GM12878 (cell line): Measurements from ENCODE around the gene CD70. TPM values are rescaled to one million over a fixed set of nuclear protein-coding genes. Genes with fewer than 3 reads are reported as not detected.

Experiments
- ATAC-seq: fragments of 200-7000 bp; cut with Tn5 transposase; 3 replicates; pipeline ENCODE4 v1.9.1; 2020; ENCODE audit warnings: mild to moderate bottlenecking, moderate library complexity
- BruUV-seq: library from RNA; stranded (reverse); fragments of 400-500 nt; replicated peaks from 2 replicates; lab custom pipeline; 2021; lab: Mats Ljungman, UMichigan
- CTCF ChIA-PET: fragments of 300-600 bp; sonication (Branson Sonifier 250); formaldehyde crosslinking; extraction: SDS; loops from one replicate; lab custom pipeline; 2021; ENCODE audit warnings: inconsistent platforms; lab: Yijun Ruan, JAX
- POLR2A ChIA-PET: fragments of 350-600 bp; formaldehyde crosslinking; extraction: SDS; loops from one replicate; lab custom pipeline; 2021; ENCODE audit warnings: inconsistent platforms; lab: Charles Lee
- RAD21 ChIA-PET: fragments of 300-600 bp; sonication (Branson Sonifier 250); formaldehyde crosslinking; loops from one replicate; lab custom pipeline; 2023; ENCODE audit warnings: antibody characterized with exemption; ENCODE audit not compliant: unreplicated experiment; lab: Charles Lee
- SMC1A ChIA-PET: fragments of 300-600 bp; sonication (Branson Sonifier 250); formaldehyde crosslinking; loops from one replicate; lab custom pipeline; 2023; ENCODE audit not compliant: unreplicated experiment, uncharacterized antibody; lab: Charles Lee
- DNase-seq: peaks from one replicate; pipeline ENCODE4 v3.0.0-alpha.2; 2011; ENCODE audit warnings: low read depth, low spot score
- FAIRE-seq: peaks from 3 replicates; lab custom pipeline; 2011; peaks lifted over from hg19 to GRCh38; lab: Jason Lieb, UNC
- H2AFZ ChIP-seq: 2 replicates; pipeline ENCODE4 v1.6.0; 2011; ENCODE audit warnings: low read depth, low read length, control low read depth; ENCODE audit not compliant: control insufficient read depth
- H3K27ac ChIP-seq: 2 replicates; pipeline ENCODE4 v1.5.1; 2011; ENCODE audit warnings: control low read depth; ENCODE audit not compliant: control insufficient read depth, insufficient read depth
- H3K27me3 ChIP-seq, 2 experiments: replicated peaks in 1 of 2; 2 replicates each; pipeline versions ENCODE4 v1.6.0 to v1.6.1; 2011; ENCODE audit warnings: low read length in 1 of 2; ENCODE audit not compliant: control insufficient read depth in 2 of 2, insufficient read depth in 2 of 2
- H3K36me3 ChIP-seq, 2 experiments: 2 replicates each; pipeline ENCODE4 v1.5.1; 2011; ENCODE audit warnings: low read length in 1 of 2; ENCODE audit not compliant: control insufficient read depth in 2 of 2, insufficient read depth in 2 of 2
- H3K4me1 ChIP-seq: 2 replicates; pipeline ENCODE4 v1.6.1; 2011; ENCODE audit warnings: mild to moderate bottlenecking, low read length, moderate library complexity, mixed read lengths; ENCODE audit not compliant: control insufficient read depth, insufficient read depth
- H3K4me2 ChIP-seq: 2 replicates; pipeline ENCODE4 v1.6.0; 2011; ENCODE audit warnings: control low read depth; ENCODE audit not compliant: control insufficient read depth, insufficient read depth
- H3K4me3 ChIP-seq: fragments of 200-600 bp; sonication (generic); 2 replicates; pipeline ENCODE4 v1.5.1; 2016
- H3K79me2 ChIP-seq: 2 replicates; pipeline ENCODE4 v1.6.0; 2011; ENCODE audit warnings: low read length; ENCODE audit not compliant: control insufficient read depth, insufficient read depth
- H3K9ac ChIP-seq: 2 replicates; pipeline ENCODE4 v1.8.0; 2011; ENCODE audit warnings: low read length, control low read depth, mixed read lengths; ENCODE audit not compliant: control insufficient read depth, insufficient read depth
- H3K9me3 ChIP-seq: replicated peaks from 3 replicates; pipeline ENCODE4 v1.5.1; 2011; ENCODE audit warnings: mild to moderate bottlenecking, low read length; ENCODE audit not compliant: control insufficient read depth, insufficient read depth
- H4K20me1 ChIP-seq: 2 replicates; pipeline ENCODE4 v1.6.0; 2011; ENCODE audit not compliant: control insufficient read depth, insufficient read depth
- ATF7 ChIP-seq: fragments of 450-650 bp; IDR thresholded peaks from 2 replicates; pipeline ENCODE4 v1.6.1; 2016; ENCODE audit warnings: low read depth, mild to moderate bottlenecking
- BACH1 ChIP-seq: fragments of 450-650 bp; IDR thresholded peaks from 2 replicates; pipeline ENCODE4 v1.6.1; 2017; ENCODE audit warnings: mild to moderate bottlenecking, borderline replicate concordance
- CEBPB ChIP-seq, 2 experiments: fragments of 150-350 bp in 1 of 2; IDR thresholded peaks; 2 replicates each; pipeline ENCODE4 v1.6.1; 2012 to 2014; ENCODE audit warnings: low read depth in 2 of 2, low read length in 2 of 2, borderline replicate concordance in 1 of 2, inconsistent platforms in 1 of 2
- EZH2 ChIP-seq: IDR thresholded peaks from 2 replicates; pipeline ENCODE4 v1.6.1; 2012; ENCODE audit warnings: low read depth, mild to moderate bottlenecking, control low read depth, inconsistent platforms, low read length, borderline replicate concordance; ENCODE audit not compliant: control insufficient read depth
- GABPA ChIP-seq: IDR thresholded peaks from 2 replicates; pipeline ENCODE4 v1.6.1; 2014; ENCODE audit warnings: antibody characterized with exemption, low read depth, mild to moderate bottlenecking, inconsistent platforms
- IKZF1 ChIP-seq: fragments of 450-650 bp; conservative IDR thresholded peaks from 2 replicates; pipeline ENCODE4 v1.6.1; 2017; ENCODE audit warnings: antibody characterized with exemption, mild to moderate bottlenecking
- JUND ChIP-seq: IDR thresholded peaks from 2 replicates; pipeline ENCODE4 v1.6.1; 2012; ENCODE audit warnings: low read depth, mild to moderate bottlenecking, low read length, improper control_type of control experiment, moderate library complexity
- KAT2A ChIP-seq: conservative IDR thresholded peaks from 2 replicates; pipeline ENCODE4 v1.6.1; 2011; ENCODE audit warnings: low read depth, low read length; ENCODE audit not compliant: control insufficient read depth
- MEF2B ChIP-seq: fragments of 450-650 bp; IDR thresholded peaks from 2 replicates; pipeline ENCODE4 v1.6.1; 2018; ENCODE audit warnings: mild to moderate bottlenecking, moderate library complexity; ENCODE audit not compliant: partially characterized antibody, poor library complexity, severe bottlenecking
- SIN3A ChIP-seq: IDR thresholded peaks from 2 replicates; pipeline ENCODE4 v1.6.1; 2012; ENCODE audit warnings: low read depth, low read length, improper control_type of control experiment
- SIX5 ChIP-seq: IDR thresholded peaks from 2 replicates; pipeline ENCODE4 v1.6.1; 2011; ENCODE audit warnings: mild to moderate bottlenecking, low read depth, low read length, moderate library complexity; ENCODE audit not compliant: severe bottlenecking
- SREBF2 ChIP-seq: IDR thresholded peaks from 2 replicates; pipeline ENCODE4 v1.6.1; 2012; ENCODE audit warnings: mild to moderate bottlenecking, low read length
- SUZ12 ChIP-seq: fragments of 200-600 bp; sonication (generic); IDR thresholded peaks from one replicate; pipeline ENCODE4 v1.6.1; 2018; ENCODE audit warnings: antibody characterized with exemption, mild to moderate bottlenecking; ENCODE audit not compliant: unreplicated experiment
- ZZZ3 ChIP-seq: IDR thresholded peaks from 2 replicates; pipeline ENCODE4 v1.6.1; 2011; ENCODE audit warnings: low read depth; ENCODE audit not compliant: control insufficient read depth, insufficient read length
- WGBS: methylation state at CpG from one replicate; pipeline ENCODE4 v1.1.6; 2016; ENCODE audit warnings: low lambda C conversion rate; ENCODE audit not compliant: insufficient replicate concordance, insufficient coverage; ENCODE audit errors: missing lambda C conversion rate; 5-methylcytosine and 5-hydroxymethylcytosine counted together
- in situ Hi-C: fragments of 300-500 bp; cut with MboI; formaldehyde crosslinking; loops from 9 replicates; pipeline ENCODE4 v1.14.3; 2018; ENCODE audit warnings: mixed read lengths
- intact Hi-C: fragments of 100-400 bp; cut with micrococcal nuclease; formaldehyde crosslinking; loops from one replicate; pipeline ENCODE4 v1.14.2; 2022; ENCODE audit not compliant: unreplicated experiment
- polyA plus RNA-seq, 11 experiments: library from polyadenylated mRNA; depleted of rRNA in 4 of 11; unstranded in 6 of 11; stranded (reverse) in 5 of 11; fragments of >200 nt; fragmentation: Nextera tagmentation in 4 of 11; fragmentation: Illumina TruSeq in 1 of 11; extraction: Ambion mirVana in 4 of 11; extraction: Trizol in 1 of 11; gene quantifications; 1 replicate in 1 of 11; 2 replicates in 10 of 11; pipeline versions ENCODE4 v1.2.1 to v1.2.3, GENCODE V29; 2011 to 2016; ENCODE audit warnings: inconsistent platforms in 2 of 11, missing spikeins in 2 of 11, low read depth in 1 of 11
- total RNA-seq, 4 experiments: library from RNA; depleted of rRNA in 3 of 4; stranded (reverse); fragments of >200 nt in 3 of 4; fragmentation: Illumina TruSeq in 1 of 4; extraction: Trizol in 1 of 4; gene quantifications; 2 replicates each; pipeline versions ENCODE4 v1.2.1 to v1.2.3, GENCODE V29; 2013 to 2021
- TF ChIP-seq, protein P1 (sequence below): fragments of 450-650 bp; IDR thresholded peaks from 2 replicates; pipeline ENCODE4 v1.6.1; 2016; ENCODE audit warnings: mild to moderate bottlenecking
- TF ChIP-seq, protein P2 (sequence below): fragments of 450-650 bp; IDR thresholded peaks from 2 replicates; pipeline ENCODE4 v1.6.1; 2017; ENCODE audit warnings: low read depth, mild to moderate bottlenecking, moderate library complexity
- TF ChIP-seq, protein P3 (sequence below): fragments of 450-650 bp; IDR thresholded peaks from 2 replicates; pipeline ENCODE4 v1.6.1; 2018; ENCODE audit warnings: mild to moderate bottlenecking, low read depth, moderate library complexity; ENCODE audit not compliant: partially characterized antibody

CD70 gene
- total and polyA plus RNA-seq, 10 of the 15 experiments (the other 5 are each of a cell fraction or from before 2014, with no cell fraction given), result 16.4 to 441 (median 265) TPM

DNA sequence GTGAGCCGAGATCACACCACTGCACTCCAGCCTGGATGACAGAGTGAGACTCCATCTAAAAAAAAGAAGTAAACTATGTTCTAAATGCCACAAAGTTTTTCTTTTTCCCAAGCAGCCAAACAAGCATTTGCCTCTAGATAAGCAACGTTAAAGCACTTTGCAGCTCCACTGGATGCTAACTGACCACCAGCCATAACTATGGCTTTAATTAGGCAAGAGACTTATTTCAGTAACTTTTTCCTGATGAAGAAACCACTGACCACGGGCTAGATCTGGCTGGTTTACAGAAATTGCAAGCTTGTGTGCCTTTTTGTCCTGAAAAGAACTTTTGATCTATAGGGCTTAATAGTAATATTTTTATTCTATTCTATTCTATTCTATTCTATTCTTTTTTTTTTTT is 22.1 kb downstream of the CD70 start:
- Histone ChIP-seq H3K9me3 (peaks cover 16% of the 10 kb centered on the region; the same call in 2 of the 3 replicates), H3K4me1 (no peaks in the 10 kb centered on the region), H3K27me3 (no peaks in the 10 kb centered on the region), H3K36me3 (no peaks in the 10 kb centered on the region), H4K20me1 (no peaks in the 10 kb centered on the region), H3K9ac (no peak overlapping the region), H2AFZ (no peak overlapping the region), H3K27ac (no peak overlapping the region), H3K4me3 (no peak overlapping the region), H3K79me2 (no peaks in the 10 kb centered on the region), H3K4me2 (no peak overlapping the region)
- POLR2A ChIA-PET, result interaction anchor here (0.6 to 1.6 kb wide), 8 partner anchors 9 to 50 kb away, joined by 3 to 6 read pairs (median 4); no protein-coding TSS in a partner anchor
- RAD21 ChIA-PET, result interaction anchor here (0.8 kb wide), 1 partner anchor 52 kb away, joined by 4 read pairs; no protein-coding TSS in a partner anchor
- DNase-seq (no peak), FAIRE-seq (no peak), ATAC-seq (no peak)
- intact Hi-C loops (no loop called here), in situ Hi-C loops (no loop called here)
- CTCF ChIA-PET, result no interaction called here
- BruUV-seq, result no TSS peak
- SMC1A ChIA-PET, result interaction anchor here (0.6 to 3.7 kb wide), 7 partner anchors 9 to 198 kb away, joined by 3 to 14 read pairs (median 4); no protein-coding TSS in a partner anchor
- 59% methylated on average over 3 of the region's 3 CpGs for WGBS
- TF ChIP-seq BACH1 (no peak), SREBF2 (no peak), CEBPB (IDR thresholded peaks at IDR 0.05; ENCODE audit: borderline replicate concordance in 1 of 2, low read depth in 2 of 2, low read length in 2 of 2) (no peak), KAT2A (no peak), IKZF1 (no peak), MEF2B (no peak), SIX5 (no peak), SIN3A (no peak), GABPA (no peak), JUND (no peak), SUZ12 (no peak), EZH2 (no peak), ATF7 (no peak), ZZZ3 (no peak)
- TF ChIP-seq, protein P1, sequence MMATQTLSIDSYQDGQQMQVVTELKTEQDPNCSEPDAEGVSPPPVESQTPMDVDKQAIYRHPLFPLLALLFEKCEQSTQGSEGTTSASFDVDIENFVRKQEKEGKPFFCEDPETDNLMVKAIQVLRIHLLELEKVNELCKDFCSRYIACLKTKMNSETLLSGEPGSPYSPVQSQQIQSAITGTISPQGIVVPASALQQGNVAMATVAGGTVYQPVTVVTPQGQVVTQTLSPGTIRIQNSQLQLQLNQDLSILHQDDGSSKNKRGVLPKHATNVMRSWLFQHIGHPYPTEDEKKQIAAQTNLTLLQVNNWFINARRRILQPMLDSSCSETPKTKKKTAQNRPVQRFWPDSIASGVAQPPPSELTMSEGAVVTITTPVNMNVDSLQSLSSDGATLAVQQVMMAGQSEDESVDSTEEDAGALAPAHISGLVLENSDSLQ, result no peak
- TF ChIP-seq, protein P2, sequence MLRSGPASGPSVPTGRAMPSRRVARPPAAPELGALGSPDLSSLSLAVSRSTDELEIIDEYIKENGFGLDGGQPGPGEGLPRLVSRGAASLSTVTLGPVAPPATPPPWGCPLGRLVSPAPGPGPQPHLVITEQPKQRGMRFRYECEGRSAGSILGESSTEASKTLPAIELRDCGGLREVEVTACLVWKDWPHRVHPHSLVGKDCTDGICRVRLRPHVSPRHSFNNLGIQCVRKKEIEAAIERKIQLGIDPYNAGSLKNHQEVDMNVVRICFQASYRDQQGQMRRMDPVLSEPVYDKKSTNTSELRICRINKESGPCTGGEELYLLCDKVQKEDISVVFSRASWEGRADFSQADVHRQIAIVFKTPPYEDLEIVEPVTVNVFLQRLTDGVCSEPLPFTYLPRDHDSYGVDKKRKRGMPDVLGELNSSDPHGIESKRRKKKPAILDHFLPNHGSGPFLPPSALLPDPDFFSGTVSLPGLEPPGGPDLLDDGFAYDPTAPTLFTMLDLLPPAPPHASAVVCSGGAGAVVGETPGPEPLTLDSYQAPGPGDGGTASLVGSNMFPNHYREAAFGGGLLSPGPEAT, result no peak
- TF ChIP-seq, protein P3, sequence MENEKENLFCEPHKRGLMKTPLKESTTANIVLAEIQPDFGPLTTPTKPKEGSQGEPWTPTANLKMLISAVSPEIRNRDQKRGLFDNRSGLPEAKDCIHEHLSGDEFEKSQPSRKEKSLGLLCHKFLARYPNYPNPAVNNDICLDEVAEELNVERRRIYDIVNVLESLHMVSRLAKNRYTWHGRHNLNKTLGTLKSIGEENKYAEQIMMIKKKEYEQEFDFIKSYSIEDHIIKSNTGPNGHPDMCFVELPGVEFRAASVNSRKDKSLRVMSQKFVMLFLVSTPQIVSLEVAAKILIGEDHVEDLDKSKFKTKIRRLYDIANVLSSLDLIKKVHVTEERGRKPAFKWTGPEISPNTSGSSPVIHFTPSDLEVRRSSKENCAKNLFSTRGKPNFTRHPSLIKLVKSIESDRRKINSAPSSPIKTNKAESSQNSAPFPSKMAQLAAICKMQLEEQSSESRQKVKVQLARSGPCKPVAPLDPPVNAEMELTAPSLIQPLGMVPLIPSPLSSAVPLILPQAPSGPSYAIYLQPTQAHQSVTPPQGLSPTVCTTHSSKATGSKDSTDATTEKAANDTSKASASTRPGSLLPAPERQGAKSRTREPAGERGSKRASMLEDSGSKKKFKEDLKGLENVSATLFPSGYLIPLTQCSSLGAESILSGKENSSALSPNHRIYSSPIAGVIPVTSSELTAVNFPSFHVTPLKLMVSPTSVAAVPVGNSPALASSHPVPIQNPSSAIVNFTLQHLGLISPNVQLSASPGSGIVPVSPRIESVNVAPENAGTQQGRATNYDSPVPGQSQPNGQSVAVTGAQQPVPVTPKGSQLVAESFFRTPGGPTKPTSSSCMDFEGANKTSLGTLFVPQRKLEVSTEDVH, result no peak
